GM19025 (cell line): Measurements from ENCODE around the gene MED31.
"Not testable (repeated sequence)": the region's sequence is repeated elsewhere in the genome, so short reads cannot be mapped to it uniquely, and the experiment has no call there.

Experiments
- ATAC-seq: cut with Tn5 transposase; IDR thresholded peaks from one replicate; pipeline ENCODE4 v1.9.1; 2021; ENCODE audit warnings: mild to moderate bottlenecking, low read depth, moderate library complexity; ENCODE audit not compliant: unreplicated experiment

MED31 gene

DNA sequence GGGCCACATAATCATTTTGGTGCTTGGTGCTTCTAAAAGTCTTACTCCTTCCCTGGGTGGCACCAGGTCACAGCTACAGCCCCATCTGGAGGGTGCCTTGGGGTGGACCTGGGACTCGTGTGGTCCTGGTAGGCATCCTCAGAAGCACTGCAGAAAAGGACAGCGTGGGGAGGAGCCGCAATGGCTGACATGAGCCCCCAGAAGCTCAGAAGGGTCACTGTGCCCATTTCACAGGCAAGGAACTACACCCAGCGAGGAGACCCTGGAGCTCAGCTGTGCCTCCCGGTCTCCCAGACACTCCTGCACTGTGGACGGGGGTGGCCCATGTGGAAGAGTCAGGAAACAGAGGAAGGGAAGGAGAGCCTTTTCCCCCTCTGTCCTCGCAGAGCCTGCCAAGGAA is 26.5 kb upstream of the MED31 start:
- no peak for ATAC-seq

DNA sequence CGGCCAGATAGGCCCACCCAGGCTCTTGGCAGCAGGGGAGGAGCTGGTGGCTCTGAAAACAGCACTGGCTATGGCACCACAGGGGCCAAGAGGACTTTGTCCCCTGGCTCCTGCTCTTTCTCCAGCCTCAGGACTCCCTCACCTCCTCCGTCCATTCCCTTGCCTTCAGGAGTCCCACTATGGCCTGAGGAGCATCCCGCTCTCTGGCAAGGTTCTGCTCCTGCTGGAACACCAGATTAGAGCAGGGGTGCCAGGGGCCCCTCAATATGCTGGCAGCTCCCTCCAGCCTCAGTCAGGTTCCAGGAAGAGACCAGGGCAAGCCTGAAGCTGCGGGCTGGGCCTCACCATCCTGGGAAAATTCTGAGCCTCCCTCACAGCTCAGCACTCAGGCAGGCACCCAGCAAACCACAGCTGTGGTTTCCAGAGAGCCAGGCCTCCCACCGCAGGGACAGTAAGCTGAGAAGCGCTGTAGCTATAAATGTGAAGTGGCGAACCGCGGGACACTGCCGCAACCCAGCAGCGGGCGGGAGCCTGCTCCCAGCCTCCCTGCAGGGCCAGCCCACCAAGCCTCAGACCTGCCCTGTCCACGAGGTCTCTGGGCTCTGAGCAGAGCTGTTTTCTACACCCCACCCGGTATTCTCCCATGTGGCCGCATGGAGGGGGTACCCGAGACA is 25.9 kb upstream of the MED31 start:
- ATAC-seq = no peak

DNA sequence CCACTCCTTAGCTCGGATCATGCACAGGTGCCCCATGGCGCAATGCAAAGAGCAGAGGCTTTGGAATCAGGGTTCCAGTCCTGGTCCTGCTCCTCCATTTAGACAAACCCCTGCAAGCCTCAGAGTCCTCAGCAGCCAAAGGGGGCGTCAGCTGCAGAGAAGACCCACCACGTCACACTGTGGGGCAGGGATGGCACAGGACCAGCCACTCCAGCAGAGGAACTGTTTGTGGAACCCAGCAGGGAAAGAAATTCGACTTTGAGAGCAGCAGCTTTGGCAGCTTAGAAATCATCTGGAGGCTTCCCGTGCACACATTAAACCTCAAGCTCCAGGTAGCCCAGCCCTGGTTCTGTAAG is 25.4 kb upstream of the MED31 start:
- no peak for ATAC-seq

DNA sequence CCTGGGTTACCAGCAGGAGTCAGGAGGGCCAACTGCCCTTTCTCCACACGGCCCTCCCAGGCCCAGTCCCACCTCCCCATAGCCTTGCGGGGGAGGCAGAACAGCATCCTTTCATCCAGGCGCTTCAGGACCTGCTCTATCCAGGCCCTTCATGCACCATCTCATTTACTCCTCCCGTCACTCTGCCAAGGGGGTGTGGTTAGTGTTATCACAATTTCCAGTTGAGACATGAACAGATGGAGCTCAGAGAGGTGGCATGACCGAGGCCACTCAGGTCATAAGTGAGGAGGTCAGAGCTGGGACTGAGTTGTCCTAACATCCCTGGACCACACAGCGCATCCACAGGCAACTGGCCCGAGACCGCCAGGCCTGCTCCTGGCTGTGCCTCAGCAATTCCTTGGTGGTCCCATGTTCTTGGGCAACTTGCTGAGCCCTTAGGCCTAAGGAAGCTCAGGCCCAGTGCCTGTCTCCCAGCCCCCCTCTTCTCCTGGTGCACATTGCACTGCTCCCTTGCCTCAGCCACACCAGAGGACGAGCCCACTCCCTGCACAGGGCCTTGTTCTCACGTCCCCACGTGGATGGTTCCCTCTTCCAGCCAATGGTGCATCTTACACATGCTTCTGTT is 23.9 kb upstream of the MED31 start:
- no peak for ATAC-seq

DNA sequence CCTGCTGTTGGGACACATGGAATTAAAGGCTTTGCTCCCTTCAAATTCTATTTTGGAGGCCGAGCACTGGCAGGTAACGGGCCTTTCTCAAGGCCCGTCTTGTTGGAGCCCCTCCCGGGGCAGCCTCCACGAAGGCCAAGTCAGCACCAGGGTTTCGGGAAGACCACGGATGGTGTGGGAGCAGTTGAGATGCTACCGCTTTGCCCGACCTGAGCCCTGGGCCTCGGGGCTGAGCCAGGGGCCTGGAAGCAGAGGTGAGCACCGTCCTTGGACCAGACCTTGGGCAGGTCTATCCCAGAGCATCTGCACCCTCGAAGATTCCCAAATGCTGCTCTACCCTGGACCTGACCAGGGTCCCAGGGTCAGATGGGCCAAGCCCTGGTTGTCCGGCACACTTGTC is 23.2 kb upstream of the MED31 start:
- ATAC-seq = no peak

DNA sequence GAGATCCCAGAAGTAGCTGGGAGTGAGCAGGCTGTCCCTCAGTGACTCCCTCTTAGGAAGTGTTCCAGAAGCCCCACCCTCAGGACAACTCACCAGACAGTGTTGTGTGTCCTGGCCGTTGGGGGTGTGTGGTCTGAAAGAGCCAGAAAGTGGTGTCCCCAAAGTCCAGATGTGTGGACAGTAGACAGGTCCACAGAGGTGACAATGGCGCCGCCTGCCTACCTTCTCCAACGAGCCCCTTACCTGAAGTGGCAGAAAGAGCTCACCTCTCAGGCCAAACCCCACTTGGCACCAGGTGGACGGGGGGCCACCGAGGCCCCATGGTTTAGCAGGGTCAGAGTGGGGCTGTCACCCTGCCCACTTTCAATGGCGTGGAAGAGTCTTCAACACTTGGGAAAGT is 20.0 kb upstream of the MED31 start:
- no peak for ATAC-seq

DNA sequence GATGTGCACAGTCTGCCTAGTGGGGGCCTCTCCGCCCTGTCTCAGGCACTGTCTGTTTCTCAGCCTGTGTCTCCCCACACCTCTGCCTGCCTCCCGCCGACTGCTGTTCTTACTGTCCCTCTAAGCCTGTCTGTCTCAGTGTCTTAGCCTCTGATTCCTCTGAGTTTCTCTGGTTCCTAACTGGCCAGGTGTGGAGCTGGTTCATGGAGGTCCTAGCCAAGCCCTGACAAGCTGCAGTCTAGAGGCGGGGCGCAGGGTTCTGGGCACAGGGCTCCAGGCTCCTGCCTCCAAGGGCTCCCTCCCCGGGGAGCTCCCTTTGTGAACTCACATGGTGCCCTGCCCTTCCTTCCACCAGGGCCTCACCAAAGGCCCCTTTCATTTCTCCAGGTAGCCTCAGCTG is 19.6 kb upstream of the MED31 start:
- no peak for ATAC-seq

DNA sequence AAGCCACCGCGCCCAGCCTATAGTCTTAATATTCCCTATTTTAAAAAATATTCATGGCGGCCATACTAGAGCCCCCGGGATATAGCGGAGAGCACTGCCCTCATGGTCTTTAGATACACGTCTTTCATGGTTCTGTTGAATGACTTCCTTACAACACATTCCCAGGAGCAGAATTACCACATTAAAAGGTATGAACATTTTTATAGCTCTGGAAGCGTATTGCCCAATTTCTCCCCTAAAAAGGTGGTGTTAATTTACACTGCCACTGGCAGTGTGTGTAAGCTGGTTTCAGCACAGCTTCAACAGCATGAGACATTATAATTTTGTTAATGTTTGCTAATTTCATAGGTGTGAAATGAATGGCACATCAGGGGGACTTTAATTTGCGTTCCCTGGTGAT is 19.2 kb upstream of the MED31 start:
- no peak for ATAC-seq

DNA sequence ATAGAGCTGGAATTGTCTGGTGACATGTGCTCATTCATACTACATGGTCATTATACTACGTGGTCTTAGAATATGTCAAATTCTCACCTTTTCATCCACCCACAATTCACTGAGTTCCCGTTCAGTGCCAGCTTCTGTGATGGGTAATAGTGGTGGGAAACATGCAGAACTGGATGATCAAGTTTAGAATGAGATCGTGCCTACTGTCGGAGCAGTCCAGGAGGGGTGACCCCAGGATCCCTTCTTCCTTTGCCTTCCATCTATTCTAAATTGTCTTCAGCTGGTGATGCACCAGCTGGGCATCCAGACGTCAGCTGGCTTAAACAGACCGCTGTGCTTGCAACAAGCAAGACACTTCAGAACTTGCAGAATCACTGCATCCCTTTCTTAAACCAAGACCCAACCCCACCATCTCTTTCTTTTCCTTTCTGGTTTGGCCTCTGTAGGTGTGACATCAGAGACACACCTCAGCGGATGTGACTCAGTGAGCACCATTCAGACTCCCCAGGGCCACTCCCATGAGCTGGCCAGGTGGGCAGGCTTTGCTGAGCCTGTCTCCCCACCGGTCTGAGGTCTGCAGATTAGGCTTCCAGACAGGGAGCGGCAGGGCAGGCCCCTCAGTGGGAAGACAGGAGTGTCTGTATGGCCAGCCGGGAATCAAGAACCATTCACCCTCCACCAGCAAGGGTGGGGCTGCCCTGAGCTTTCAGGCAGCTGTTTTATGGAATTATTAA is 18.2 kb upstream of the MED31 start:
- no peak for ATAC-seq

DNA sequence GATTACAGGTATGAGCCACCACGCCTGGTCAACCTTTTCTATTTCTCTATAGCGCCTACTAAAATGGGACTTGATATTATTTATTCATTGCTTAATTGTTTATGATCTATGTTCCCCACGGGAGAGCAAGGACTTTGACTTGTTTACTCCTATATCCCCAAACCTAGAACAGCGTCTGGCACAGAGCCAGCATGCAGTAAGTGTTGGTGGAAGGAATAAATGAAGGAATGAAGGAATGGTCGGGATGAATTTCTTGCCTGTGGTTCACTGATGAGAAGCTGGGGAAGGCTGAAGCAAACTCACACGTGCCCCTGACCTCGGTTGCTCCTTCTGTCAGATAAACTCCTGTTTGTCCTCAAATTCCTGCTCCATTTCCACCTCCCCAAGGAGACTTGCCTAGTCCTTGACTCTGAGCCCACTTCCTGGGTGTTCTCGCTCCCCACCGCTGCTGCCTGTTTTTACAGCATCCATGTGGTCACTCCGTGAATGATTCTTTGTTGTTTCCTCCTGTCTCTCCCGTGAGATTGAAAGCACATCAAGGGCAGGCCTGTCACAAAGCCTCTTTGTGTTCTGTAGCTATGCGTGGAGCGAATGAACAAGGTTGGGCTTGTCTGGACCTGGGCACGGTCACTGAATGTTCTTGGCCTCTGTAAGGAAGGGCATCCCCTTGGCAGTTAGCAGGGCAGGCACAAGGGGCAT is 17.5 kb upstream of the MED31 start:
- no peak for ATAC-seq

DNA sequence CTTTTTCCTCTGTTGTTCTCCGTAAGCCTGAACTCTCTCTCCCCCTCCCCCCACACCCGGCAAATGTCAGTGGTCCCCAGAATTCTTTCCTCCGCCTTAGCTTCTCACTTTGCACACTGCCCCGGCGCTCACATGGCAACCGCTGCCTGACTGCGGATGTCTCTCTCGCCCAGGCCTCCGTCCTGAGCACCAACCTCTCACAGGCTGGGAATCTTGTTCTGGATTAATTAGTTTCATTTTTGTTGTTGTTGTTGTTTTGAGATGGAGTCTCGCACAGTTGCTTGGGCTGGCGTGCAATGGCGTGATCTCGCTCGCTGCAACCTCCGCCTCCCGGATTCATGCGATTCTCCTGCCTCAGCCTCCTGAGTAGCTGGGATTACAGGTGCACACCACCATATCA is 16.8 kb upstream of the MED31 start:
- no peak for ATAC-seq

DNA sequence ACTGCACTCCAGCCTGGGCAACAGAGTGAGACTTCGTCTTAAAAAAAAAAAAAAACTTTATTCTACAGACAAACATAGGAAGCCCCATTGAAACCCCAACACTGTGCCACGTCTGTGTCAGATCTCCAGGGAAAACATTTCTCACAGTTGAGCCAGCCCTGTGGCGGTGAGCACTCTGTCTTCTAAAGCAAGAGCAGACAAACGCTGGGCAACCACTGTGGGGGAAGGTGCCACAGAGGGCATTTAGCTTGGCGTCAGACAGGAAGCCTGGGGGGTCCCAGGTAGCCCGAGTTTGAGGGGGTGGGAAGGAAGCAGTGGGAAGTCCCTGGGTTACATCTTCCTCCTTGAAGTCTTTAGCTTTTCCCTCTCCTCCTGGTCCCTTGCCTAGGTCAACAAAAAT is 16.1 kb upstream of the MED31 start:
- no peak for ATAC-seq

DNA sequence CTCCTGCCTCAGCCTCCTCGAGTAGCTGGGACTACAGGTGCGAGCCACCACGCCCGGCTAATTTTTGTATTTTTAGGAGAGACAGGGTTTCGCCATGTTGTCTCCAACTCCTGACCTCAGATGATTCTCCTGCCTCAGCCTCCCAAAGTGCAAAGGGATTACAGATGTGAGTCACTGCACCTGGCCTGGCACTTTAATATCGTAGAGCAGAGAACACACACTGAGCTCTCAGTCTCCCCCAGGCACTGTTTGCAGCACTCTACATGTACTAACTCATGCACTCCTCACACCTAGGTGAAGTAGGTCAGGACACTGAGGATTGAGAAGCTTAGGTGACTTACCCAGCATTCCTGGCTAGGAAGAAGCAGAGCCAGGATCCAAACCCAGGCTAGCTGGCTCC is 15.2 kb upstream of the MED31 start:
- no peak for ATAC-seq

DNA sequence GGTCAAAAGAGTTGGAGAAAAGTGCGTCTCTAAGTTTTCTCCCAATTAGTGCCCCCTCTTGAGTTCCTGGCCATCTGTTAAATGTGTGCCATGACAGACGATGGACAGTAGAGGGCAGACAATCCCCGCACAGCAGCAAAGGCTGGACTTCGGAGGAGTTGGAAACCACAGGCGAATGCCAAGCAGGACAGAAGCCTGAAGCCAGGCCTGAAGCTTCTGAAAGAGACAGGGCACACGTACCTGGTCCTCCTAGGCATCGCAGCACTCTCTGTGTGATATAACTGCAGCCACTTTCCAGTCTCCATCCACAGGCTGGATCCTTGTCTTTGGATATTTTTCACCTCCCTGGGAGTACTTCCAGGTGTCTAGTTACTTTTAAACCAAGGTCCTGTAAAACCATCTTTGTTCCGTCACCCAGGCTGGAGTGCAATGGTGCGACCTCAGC is 14.7 kb upstream of the MED31 start:
- no peak for ATAC-seq

DNA sequence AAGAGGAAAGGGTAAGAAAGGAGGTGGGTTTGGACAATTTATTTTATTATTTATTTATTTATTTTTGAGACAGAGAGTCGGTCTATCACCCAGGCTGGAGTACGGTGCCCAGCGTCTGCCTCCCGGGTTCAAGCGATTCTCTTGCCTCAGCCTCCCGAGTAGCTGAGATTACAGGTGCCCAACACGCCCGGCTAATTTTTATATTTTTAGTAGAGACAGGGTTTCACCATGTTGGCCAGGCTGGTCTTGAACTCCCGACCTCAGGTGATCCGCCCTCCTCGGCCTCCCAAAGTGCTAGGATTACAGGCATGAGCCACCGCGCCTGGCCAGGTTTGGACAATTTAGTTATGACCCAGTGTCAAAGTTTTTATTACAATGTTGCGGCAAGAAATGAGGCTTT is 11.8 kb upstream of the MED31 start:
- ATAC-seq = not testable (repeated sequence)

DNA sequence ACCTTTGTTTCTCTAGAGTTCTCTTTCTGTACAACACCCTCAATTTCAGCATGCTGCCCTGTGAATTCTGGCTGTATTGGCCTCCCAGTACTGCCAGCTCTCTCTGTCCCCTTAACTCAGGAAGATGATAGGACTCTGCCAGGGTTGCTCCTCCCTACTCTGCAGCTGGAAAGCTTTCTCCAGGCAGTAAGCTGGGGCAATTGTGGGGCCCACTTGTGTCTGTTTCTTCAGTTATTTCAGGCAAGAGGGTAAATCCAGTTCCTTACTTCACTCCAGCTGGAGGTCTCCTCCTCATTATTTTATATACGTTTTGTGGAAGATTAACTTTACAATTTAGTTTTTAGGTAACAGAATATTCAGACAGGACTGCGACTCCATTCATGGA is 10.1 kb upstream of the MED31 start:
- ATAC-seq = no peak

DNA sequence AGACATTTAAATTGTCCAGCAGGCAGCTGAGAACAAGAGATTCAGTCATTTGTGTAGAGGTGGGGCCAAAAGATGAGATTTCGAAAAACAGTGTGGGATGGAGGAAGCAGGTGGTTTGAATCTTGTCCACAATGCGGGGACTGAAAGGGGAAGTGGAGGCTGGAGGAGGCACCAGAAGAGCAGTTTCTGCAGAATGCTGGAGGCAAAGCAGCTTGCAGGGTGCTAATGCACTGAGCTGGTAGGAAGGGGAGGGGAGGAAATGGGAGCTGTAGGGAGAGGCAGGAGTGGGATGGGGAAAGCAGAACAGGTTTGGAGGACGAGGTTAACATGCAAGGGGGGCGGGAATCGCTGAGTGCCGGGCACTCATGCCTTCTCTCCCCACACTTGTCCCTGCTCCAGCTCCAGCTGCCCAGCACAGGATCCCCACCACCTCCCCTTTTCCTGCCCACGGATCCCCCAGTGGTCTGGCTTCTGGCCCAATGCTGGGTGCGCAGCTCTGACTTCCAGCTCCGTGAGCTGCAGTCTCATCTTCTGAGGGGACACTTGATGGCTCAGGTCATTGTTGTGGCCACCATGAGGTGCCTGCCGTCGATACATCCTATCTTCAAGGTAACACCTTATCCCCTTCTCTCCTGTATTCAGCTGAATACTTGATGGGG is 9.5 kb upstream of the MED31 start:
- peak; percentile 68 for ATAC-seq

DNA sequence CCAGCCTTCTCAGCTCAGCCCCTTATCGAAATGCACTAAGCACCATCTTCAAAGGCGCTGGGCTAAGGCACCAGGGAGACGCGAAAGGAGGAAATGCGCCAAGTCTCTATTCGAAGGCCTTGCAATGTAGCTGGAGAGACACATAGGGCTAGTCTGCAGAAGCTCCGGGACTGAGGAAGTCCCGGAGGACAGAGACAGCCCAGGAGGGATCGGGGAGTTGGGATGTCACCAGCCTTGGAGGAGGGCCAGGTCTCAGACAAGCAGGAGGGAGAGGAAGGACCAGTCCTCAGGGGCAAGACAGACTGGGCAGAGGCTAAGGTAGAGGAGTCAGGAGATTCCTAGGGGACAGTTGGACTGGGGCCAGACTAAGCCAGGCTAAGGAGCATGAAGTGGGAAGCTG is 8.7 kb upstream of the MED31 start:
- ATAC-seq = no peak

DNA sequence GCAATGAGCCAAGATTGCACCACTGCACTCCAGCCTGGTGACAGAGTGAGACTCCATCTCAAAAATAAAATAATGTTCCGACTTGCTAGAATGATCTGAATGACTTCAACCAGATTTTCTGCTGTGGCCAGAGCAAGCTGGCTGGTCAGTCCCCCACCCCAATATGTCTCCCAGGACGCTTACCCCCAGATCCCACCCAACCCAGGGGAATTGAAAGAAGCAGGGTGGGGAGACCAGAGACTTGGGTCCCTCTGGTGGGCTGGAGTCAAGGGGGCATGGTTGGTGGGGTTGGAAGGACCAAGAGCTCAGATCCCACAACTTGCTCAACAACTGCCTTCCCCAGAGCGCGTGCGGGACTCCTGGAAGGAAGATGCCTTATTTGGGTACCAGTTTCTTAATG is 7.0 kb upstream of the MED31 start:
- not testable (repeated sequence) for ATAC-seq

DNA sequence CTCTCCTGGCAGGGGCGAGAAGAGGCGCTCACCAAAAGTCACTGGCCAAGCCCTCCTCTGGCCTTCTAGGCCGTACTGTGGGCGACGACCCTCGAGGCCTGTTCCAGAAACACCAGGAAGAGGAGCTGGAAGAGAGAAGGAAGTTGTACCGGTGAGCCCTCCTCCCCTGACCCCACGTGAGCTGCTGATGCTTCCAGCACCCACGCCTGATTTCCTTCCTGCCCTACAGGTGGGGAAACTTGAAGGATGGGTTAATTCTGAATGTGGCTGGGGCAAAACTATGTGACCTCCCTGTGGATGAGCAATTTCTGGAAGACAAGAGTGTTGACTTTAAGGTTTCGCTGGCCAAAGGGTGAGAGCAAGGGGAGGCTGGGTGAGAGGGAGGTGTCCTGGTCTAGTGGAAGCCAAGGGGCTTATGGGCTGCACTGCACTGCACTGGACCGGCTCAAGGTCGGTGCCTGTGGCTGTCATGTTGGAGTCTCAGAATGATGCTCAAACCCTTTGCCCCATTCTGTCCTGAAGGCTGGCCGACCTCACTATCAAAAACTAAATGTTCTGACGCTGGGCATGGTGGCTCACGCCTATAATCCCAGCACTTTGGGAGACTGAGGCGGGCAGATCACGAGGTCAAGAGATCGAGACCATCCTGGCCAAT is 6.4 kb upstream of the MED31 start:
- ATAC-seq = no peak
